Measurements from ENCODE around the gene SPTA1.
"Not testable (repeated sequence)": the region's sequence is repeated elsewhere in the genome, so short reads cannot be mapped to it uniquely, and the experiment has no call there.

Gene SPTA1

GRCh38 chr1:158706096-158706495, 19.6 kb upstream of the SPTA1 start:
- no peak overlapping the region for H3K4me3 ChIP-seq (ENCODE audit: low read depth, low read length)
- no peak for TF ChIP-seq CTCF (conservative IDR thresholded peaks at IDR 0.05; ENCODE audit: low read depth, low read length)
- DNase-seq (ENCODE audit: low read depth) = no peak

- DNase-seq (ENCODE audit: low read depth) = no peak
- TF ChIP-seq CTCF (conservative IDR thresholded peaks at IDR 0.05; ENCODE audit: low read depth, low read length) = no peak
Measured at GRCh38 chr1:158700552-158700951, 14.0 kb upstream of the SPTA1 start, which contains the start of gene OR6K2. Gene OR6K2 (minus strand): TSS chr1:158700652. CDS start chr1:158700652, 0 bp downstream.

DNA sequence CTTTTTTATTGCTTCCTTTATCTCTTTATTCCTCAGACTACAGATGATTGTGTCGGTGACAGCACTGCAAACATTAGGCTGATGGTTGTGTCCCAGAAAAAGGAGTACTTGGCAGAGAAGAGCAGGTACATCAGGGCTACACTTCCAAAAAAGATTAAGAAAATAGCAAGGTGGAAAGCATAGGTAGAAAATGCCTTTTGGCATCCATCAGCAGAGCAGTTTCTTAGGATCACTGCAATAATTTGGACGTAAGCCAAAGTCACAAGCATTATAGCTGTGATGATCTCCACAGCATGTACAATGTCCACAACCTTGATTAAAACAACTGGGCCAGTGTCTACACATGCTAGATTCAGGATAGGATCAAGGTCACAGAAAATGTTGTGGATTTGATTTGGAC, 8.1 kb upstream of the SPTA1 start:
- no peak overlapping the region for H3K4me3 ChIP-seq (ENCODE audit: low read depth, low read length)
- no peak for TF ChIP-seq CTCF (conservative IDR thresholded peaks at IDR 0.05; ENCODE audit: low read depth, low read length)
- no peak for DNase-seq (ENCODE audit: low read depth)

More at GRCh38 chr1:158700552-158700951, 14.0 kb upstream of the SPTA1 start, which contains the start of gene OR6K2:
- no peak within 1 kb of the TSS for H3K4me3 ChIP-seq (ENCODE audit: low read depth, low read length)

GRCh38 chr1:158692356-158692755, 5.8 kb upstream of the SPTA1 start:
- DNase-seq (ENCODE audit: low read depth) = no peak
- no peak for TF ChIP-seq CTCF (conservative IDR thresholded peaks at IDR 0.05; ENCODE audit: low read depth, low read length)

GRCh38 chr1:158691907-158692306, 5.4 kb upstream of the SPTA1 start:
- H3K4me3 ChIP-seq (ENCODE audit: low read depth, low read length) = no peak overlapping the region
- no peak for TF ChIP-seq CTCF (conservative IDR thresholded peaks at IDR 0.05; ENCODE audit: low read depth, low read length)
- DNase-seq (ENCODE audit: low read depth) = no peak

More at GRCh38 chr1:158692356-158692755, 5.8 kb upstream of the SPTA1 start:
- no peak overlapping the region for H3K4me3 ChIP-seq (ENCODE audit: low read depth, low read length)

DNA sequence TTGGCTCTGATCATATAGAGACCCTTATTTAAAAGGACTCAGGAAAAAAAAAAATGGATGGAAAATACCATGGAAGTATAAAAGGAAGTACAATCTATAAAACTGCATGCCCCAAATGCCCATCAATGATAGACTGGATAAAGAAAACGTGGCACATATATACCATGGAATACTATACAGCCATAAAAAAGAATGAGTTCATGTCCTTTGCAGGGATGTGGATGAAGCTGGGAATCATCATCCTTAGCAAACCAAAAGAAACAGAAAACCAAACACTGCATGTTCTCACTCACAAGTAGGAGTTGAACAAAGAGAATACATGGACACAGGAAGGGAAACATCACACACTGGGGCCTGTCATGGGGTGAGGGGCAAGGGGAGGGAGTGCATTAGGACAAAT, 4.6 kb upstream of the SPTA1 start:
- not testable (repeated sequence) for H3K4me3 ChIP-seq (ENCODE audit: low read depth, low read length); DNase-seq (ENCODE audit: low read depth)

GRCh38 chr1:158689875-158690274, 3.4 kb upstream of the SPTA1 start:
- no peak for DNase-seq (ENCODE audit: low read depth)
- no peak for TF ChIP-seq CTCF (conservative IDR thresholded peaks at IDR 0.05; ENCODE audit: low read depth, low read length)

More at GRCh38 chr1:158689875-158690274, 3.4 kb upstream of the SPTA1 start:
- no peak overlapping the region for H3K4me3 ChIP-seq (ENCODE audit: low read depth, low read length)
